ENCODE results near the gene USP47. TPM values are rescaled to one million over a fixed set of nuclear protein-coding genes. Genes with fewer than 3 reads are reported as not detected.

Gene USP47
- total and polyA plus RNA-seq, 12 donors: 36.9 to 107 (median 43.0) TPM

- TF ChIP-seq POLR2A (IDR thresholded peaks at IDR 0.05): no peak
- no peak for TF ChIP-seq CTCF (IDR thresholded peaks at IDR 0.05)
- H3K36me3 ChIP-seq (replicated peaks in 1 of 2): peaks cover 0 to 6% of the 10 kb centered on the region in 2 donors
- H3K4me3 ChIP-seq: no peak overlapping the region
- WGBS, 4 donors: 80 to 91% (median 90%) methylated on average over 4 to 5 of the region's 5 CpGs
- no peaks in the 10 kb centered on the region for H3K9me3 ChIP-seq (replicated peaks in 1 of 3)
- no peak overlapping the region for H3K27ac ChIP-seq
- no peak for DNase-seq
- intact Hi-C loops (cut with DNase I): no loop called here
- H3K27me3 ChIP-seq: no peaks in the 10 kb centered on the region
- H3K4me1 ChIP-seq (replicated peaks in 1 of 2): no peaks in the 10 kb centered on the region
Measured at GRCh38 chr11:11964774-11965150, 123.0 kb downstream of the USP47 start.

GRCh38 chr11:11965192-11965591, 123.4 kb downstream of the USP47 start:
- H3K27me3 ChIP-seq: no peaks in the 10 kb centered on the region
- intact Hi-C loops (cut with DNase I): no loop called here
- H3K4me3 ChIP-seq: no peak overlapping the region
- TF ChIP-seq POLR2A (IDR thresholded peaks at IDR 0.05): no peak
- TF ChIP-seq CTCF (IDR thresholded peaks at IDR 0.05): no peak
- H3K9me3 ChIP-seq (replicated peaks in 1 of 3): no peaks in the 10 kb centered on the region
- no peak overlapping the region for H3K27ac ChIP-seq
- no peaks in the 10 kb centered on the region for H3K4me1 ChIP-seq (replicated peaks in 1 of 2)
- DNase-seq: no peak
- H3K36me3 ChIP-seq (replicated peaks in 1 of 2): peaks cover 0 to 6% of the 10 kb centered on the region in 2 donors
- 70 to 85% (median 78%) methylated on average over 3 of the region's 3 CpGs for WGBS, 4 donors

- no peak overlapping the region for H3K4me3 ChIP-seq
- no peak for DNase-seq
- no peaks in the 10 kb centered on the region for H3K27me3 ChIP-seq
- peaks cover 0 to 6% of the 10 kb centered on the region in 2 donors for H3K36me3 ChIP-seq (replicated peaks in 1 of 2)
- no peak for TF ChIP-seq POLR2A (IDR thresholded peaks at IDR 0.05)
- TF ChIP-seq CTCF (IDR thresholded peaks at IDR 0.05): no peak
- no peaks in the 10 kb centered on the region for H3K9me3 ChIP-seq (replicated peaks in 1 of 3)
- no peak overlapping the region for H3K27ac ChIP-seq
- no peaks in the 10 kb centered on the region for H3K4me1 ChIP-seq (replicated peaks in 1 of 2)
- intact Hi-C loops (cut with DNase I): no loop called here
- 85 to 90% (median 89%) methylated on average over 4 to 10 of the region's 10 CpGs for WGBS, 4 donors
Measured at GRCh38 chr11:11965656-11966353, 124.0 kb downstream of the USP47 start.

GRCh38 chr11:11966354-11966741, 124.6 kb downstream of the USP47 start:
- peaks cover 0 to 6% of the 10 kb centered on the region in 2 donors for H3K36me3 ChIP-seq (replicated peaks in 1 of 2)
- no peak overlapping the region for H3K4me3 ChIP-seq
- no peaks in the 10 kb centered on the region for H3K27me3 ChIP-seq
- WGBS, 4 donors: 86 to 94% (median 89%) methylated on average over 7 of the region's 7 CpGs
- H3K4me1 ChIP-seq (replicated peaks in 1 of 2): no peaks in the 10 kb centered on the region
- H3K9me3 ChIP-seq (replicated peaks in 1 of 3): no peaks in the 10 kb centered on the region
- TF ChIP-seq CTCF (IDR thresholded peaks at IDR 0.05): no peak
- TF ChIP-seq POLR2A (IDR thresholded peaks at IDR 0.05): no peak
- intact Hi-C loops (cut with DNase I): no loop called here
- no peak overlapping the region for H3K27ac ChIP-seq
- DNase-seq: no peak
